Natural killer cell (primary cell): ENCODE data around the gene CPA5. TPM values are rescaled to one million over a fixed set of nuclear protein-coding genes. Genes with fewer than 3 reads are reported as not detected.

Experiments
- ATAC-seq, 3 donors: fragments of 150-1000 bp in 2 of 3; fragments of 200-7000 bp in 1 of 3; cut with Tn5 transposase; 1 replicate in 1 of 3; 2 replicates in 2 of 3; pipeline ENCODE4 v1.10.0; 2021; ENCODE audit warnings: mild to moderate bottlenecking in 2 of 3, moderate library complexity in 2 of 3
- DNase-seq, 2 donors: peaks; one replicate each; pipeline versions ENCODE4 v3.0.0 to v3.0.0-alpha.2; 2013 to 2021; ENCODE audit warnings: mixed read lengths in 1 of 2
- H3K27ac ChIP-seq: one replicate; pipeline ENCODE4 v1.5.1; 2013; ENCODE audit warnings: mild to moderate bottlenecking, low read length
- H3K27me3 ChIP-seq: one replicate; pipeline ENCODE4 v1.6.1; 2013; ENCODE audit warnings: low read length; ENCODE audit not compliant: control insufficient read depth, insufficient read depth
- H3K36me3 ChIP-seq: one replicate; pipeline ENCODE4 v1.6.1; 2013; ENCODE audit warnings: low read length; ENCODE audit not compliant: control insufficient read depth, insufficient read depth
- H3K4me1 ChIP-seq: one replicate; pipeline ENCODE4 v1.6.1; 2013; ENCODE audit warnings: low read length; ENCODE audit not compliant: control insufficient read depth, insufficient read depth
- H3K4me3 ChIP-seq: one replicate; pipeline ENCODE4 v1.5.1; 2013; ENCODE audit warnings: low read length
- H3K9me3 ChIP-seq: one replicate; pipeline ENCODE4 v1.6.1; 2013; ENCODE audit warnings: low read length; ENCODE audit not compliant: control insufficient read depth, insufficient read depth
- H3K27ac Mint-ChIP-seq, 2 donors: one replicate each; pipeline ENCODE4 v1.8.0; 2022; ENCODE audit warnings: mild to moderate bottlenecking in 2 of 2, mixed read lengths in 2 of 2, moderate library complexity in 1 of 2
- H3K27me3 Mint-ChIP-seq, 2 donors: one replicate each; pipeline ENCODE4 v1.8.0; 2022; ENCODE audit warnings: low read depth in 2 of 2, mixed read lengths in 2 of 2
- H3K36me3 Mint-ChIP-seq: one replicate; pipeline ENCODE4 v1.8.0; 2022; ENCODE audit warnings: mixed read lengths
- H3K4me1 Mint-ChIP-seq, 2 donors: one replicate each; pipeline ENCODE4 v1.8.0; 2022; ENCODE audit warnings: mixed read lengths in 2 of 2
- H3K4me3 Mint-ChIP-seq: one replicate; pipeline ENCODE4 v1.8.0; 2022; ENCODE audit warnings: mild to moderate bottlenecking, moderate library complexity, mixed read lengths
- H3K9me3 Mint-ChIP-seq, 2 donors: one replicate each; pipeline ENCODE4 v1.8.0; 2022; ENCODE audit warnings: mixed read lengths in 2 of 2
- WGBS: methylation state at CpG from one replicate; pipeline ENCODE4 v1.1.7; 2013; ENCODE audit warnings: missing lambda C conversion rate; ENCODE audit not compliant: insufficient coverage; 5-methylcytosine and 5-hydroxymethylcytosine counted together
- intact Hi-C: fragments of 100-400 bp; cut with micrococcal nuclease; formaldehyde crosslinking; loops from one replicate; pipeline ENCODE4 v1.14.2; 2022
- total RNA-seq, 4 donors: library from RNA; stranded (reverse); fragments of 120-200 nt in 1 of 4; gene quantifications; one replicate each; pipeline versions ENCODE4 v1.2.3 to v1.2.4, GENCODE V29; 2013 to 2022
- TF ChIP-seq, protein P1 (sequence below): fragments of 200-600 bp; IDR thresholded peaks from one replicate; pipeline ENCODE4 v1.8.0; 2022; ENCODE audit warnings: antibody characterized with exemption

Gene CPA5
- total RNA-seq, 3 donors from 2014 or later (not counting 1 experiment from before 2014, with no cell fraction given) = not detected

GRCh38 chr7:130352194-130353074 lies 7.8 kb downstream of the CPA5 start:
- no peaks in the 10 kb centered on the region for H3K9me3 ChIP-seq
- H3K27ac ChIP-seq = no peak overlapping the region
- peaks cover 0 to 4% of the 10 kb centered on the region in 2 donors for H3K27me3 Mint-ChIP-seq
- H3K36me3 Mint-ChIP-seq = no peaks in the 10 kb centered on the region
- ATAC-seq (no peak), DNase-seq (no peak)
- no peak overlapping the region for H3K4me3 Mint-ChIP-seq
- H3K9me3 Mint-ChIP-seq = no peaks in the 10 kb centered on the region
- no peak overlapping the region for H3K27ac Mint-ChIP-seq
- no peak overlapping the region for H3K4me3 ChIP-seq
- TF ChIP-seq, protein P1, sequence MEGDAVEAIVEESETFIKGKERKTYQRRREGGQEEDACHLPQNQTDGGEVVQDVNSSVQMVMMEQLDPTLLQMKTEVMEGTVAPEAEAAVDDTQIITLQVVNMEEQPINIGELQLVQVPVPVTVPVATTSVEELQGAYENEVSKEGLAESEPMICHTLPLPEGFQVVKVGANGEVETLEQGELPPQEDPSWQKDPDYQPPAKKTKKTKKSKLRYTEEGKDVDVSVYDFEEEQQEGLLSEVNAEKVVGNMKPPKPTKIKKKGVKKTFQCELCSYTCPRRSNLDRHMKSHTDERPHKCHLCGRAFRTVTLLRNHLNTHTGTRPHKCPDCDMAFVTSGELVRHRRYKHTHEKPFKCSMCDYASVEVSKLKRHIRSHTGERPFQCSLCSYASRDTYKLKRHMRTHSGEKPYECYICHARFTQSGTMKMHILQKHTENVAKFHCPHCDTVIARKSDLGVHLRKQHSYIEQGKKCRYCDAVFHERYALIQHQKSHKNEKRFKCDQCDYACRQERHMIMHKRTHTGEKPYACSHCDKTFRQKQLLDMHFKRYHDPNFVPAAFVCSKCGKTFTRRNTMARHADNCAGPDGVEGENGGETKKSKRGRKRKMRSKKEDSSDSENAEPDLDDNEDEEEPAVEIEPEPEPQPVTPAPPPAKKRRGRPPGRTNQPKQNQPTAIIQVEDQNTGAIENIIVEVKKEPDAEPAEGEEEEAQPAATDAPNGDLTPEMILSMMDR = no peak
- intact Hi-C loops = no loop called here
- 91% methylated on average over 20 of the region's 20 CpGs for WGBS
- no peaks in the 10 kb centered on the region for H3K4me1 Mint-ChIP-seq
- no peaks in the 10 kb centered on the region for H3K36me3 ChIP-seq
- no peaks in the 10 kb centered on the region for H3K27me3 ChIP-seq
- H3K4me1 ChIP-seq = no peaks in the 10 kb centered on the region

- WGBS = 93% methylated on average over 7 of the region's 7 CpGs
- intact Hi-C loops = no loop called here
- Histone ChIP-seq H3K4me3 (no peak overlapping the region), H3K27ac (no peak overlapping the region), H3K27me3 (no peaks in the 10 kb centered on the region), H3K4me1 (no peaks in the 10 kb centered on the region), H3K36me3 (no peaks in the 10 kb centered on the region), H3K9me3 (no peaks in the 10 kb centered on the region)
- H3K36me3 Mint-ChIP-seq = no peaks in the 10 kb centered on the region
- DNase-seq (no peak), ATAC-seq (no peak)
- TF ChIP-seq, protein P1 = no peak
- H3K27ac Mint-ChIP-seq = no peak overlapping the region
- H3K27me3 Mint-ChIP-seq = peaks cover 0 to 4% of the 10 kb centered on the region in 2 donors
- no peaks in the 10 kb centered on the region for H3K4me1 Mint-ChIP-seq
- no peak overlapping the region for H3K4me3 Mint-ChIP-seq
- no peaks in the 10 kb centered on the region for H3K9me3 Mint-ChIP-seq
Measured at GRCh38 chr7:130353196-130353595, 8.6 kb downstream of the CPA5 start.

DNA sequence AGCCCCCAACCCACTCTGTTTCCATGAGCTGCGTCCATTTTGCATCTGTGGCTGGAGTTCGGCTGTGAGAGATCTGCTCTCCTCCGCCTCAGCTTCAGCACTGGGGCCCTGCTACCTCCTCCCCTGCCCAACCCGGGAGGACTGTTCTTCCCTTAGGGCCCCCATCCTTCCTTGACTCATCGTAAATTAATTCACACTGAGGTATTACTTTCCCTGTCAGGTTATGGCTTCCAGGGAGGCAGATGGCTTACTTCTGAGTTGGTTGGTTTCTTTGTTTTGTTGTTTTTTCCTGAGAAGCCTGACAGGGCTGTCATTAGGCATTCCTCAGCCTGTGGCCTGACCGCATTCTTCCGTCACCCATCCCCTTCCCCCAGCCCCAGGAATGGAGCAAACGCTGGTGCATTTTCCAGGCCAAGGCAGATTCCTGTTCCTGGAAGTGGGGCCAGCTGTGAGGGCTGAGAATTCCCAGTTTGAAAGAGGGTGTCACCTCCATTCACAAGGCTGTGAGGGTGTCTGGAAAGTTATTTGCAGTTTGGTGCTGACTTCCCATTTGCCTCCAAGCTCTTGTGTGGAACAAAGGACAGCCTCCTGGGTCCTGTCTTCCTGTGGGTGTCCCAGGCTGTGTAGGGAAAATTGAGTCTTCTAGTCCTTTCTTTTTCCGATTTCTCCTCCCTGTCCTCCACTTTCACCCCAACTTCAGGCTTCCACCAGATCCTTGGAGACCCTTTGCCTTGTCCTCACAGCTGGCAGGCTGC lies 11.7 kb downstream of the CPA5 start:
- TF ChIP-seq, protein P1 = no peak
- ATAC-seq (no peak), DNase-seq (no peak)
- H3K9me3 Mint-ChIP-seq = peaks cover 0 to 7% of the 10 kb centered on the region in 2 donors
- H3K4me3 ChIP-seq = no peak overlapping the region
- no peaks in the 10 kb centered on the region for H3K36me3 Mint-ChIP-seq
- H3K27me3 Mint-ChIP-seq = peaks cover 0 to 4% of the 10 kb centered on the region in 2 donors
- intact Hi-C loops = loop anchor here (5.0 kb wide), 1 partner anchor 51 kb away; no protein-coding TSS in a partner anchor
- no peaks in the 10 kb centered on the region for H3K36me3 ChIP-seq
- H3K4me1 Mint-ChIP-seq = no peaks in the 10 kb centered on the region
- 76% methylated on average over 9 of the region's 9 CpGs for WGBS
- no peaks in the 10 kb centered on the region for H3K27me3 ChIP-seq
- H3K4me3 Mint-ChIP-seq = no peak overlapping the region
- H3K27ac Mint-ChIP-seq = no peak overlapping the region
- H3K4me1 ChIP-seq = no peaks in the 10 kb centered on the region
- H3K27ac ChIP-seq = no peak overlapping the region
- H3K9me3 ChIP-seq = peaks cover 7% of the 10 kb centered on the region
